Liver (tissue), 9 donors: ENCODE measurements around the gene MDP1. TPM values are rescaled to one million over a fixed set of nuclear protein-coding genes. Genes with fewer than 3 reads are reported as not detected.

Experiments
- DNase-seq: peaks from one replicate; pipeline ENCODE4 v3.0.0-alpha.2; 2017; ENCODE audit warnings: low spot score
- H3K27ac ChIP-seq, 2 donors: one replicate each; pipeline ENCODE4 v1.7.0; 2013; ENCODE audit warnings: inconsistent platforms in 2 of 2, low read length in 2 of 2, control low read depth in 1 of 2, low read depth in 1 of 2, mild to moderate bottlenecking in 1 of 2
- H3K27me3 ChIP-seq, 4 donors: one replicate each; pipeline versions ENCODE4 v1.6.1 to v1.7.0; 2013; ENCODE audit warnings: low read length in 3 of 4, inconsistent platforms in 1 of 4, mild to moderate bottlenecking in 1 of 4, moderate library complexity in 1 of 4; ENCODE audit not compliant: control insufficient read depth in 4 of 4, insufficient read depth in 4 of 4
- H3K36me3 ChIP-seq, 4 donors: one replicate each; pipeline versions ENCODE4 v1.6.1 to v1.7.0; 2013; ENCODE audit warnings: low read length in 3 of 4, mild to moderate bottlenecking in 3 of 4, low read depth in 1 of 4, moderate library complexity in 1 of 4; ENCODE audit not compliant: control insufficient read depth in 4 of 4, insufficient read depth in 3 of 4
- H3K4me1 ChIP-seq, 4 donors: one replicate each; pipeline versions ENCODE4 v1.6.1 to v1.7.0; 2013; ENCODE audit warnings: low read length in 3 of 4, mild to moderate bottlenecking in 3 of 4, moderate library complexity in 1 of 4; ENCODE audit not compliant: control insufficient read depth in 4 of 4, insufficient read depth in 4 of 4
- H3K4me3 ChIP-seq, 3 donors: one replicate each; pipeline versions ENCODE4 v1.6.1 to v1.7.0; 2013; ENCODE audit warnings: low read length in 3 of 3, control low read depth in 1 of 3, low read depth in 1 of 3, mild to moderate bottlenecking in 1 of 3
- H3K9ac ChIP-seq, 2 donors: one replicate each; pipeline ENCODE4 v1.7.0; 2013; ENCODE audit warnings: low read length in 2 of 2, mild to moderate bottlenecking in 2 of 2, moderate library complexity in 2 of 2, control low read depth in 1 of 2, low read depth in 1 of 2
- H3K9me3 ChIP-seq, 4 donors: one replicate each; pipeline versions ENCODE4 v1.6.1 to v1.7.0; 2013; ENCODE audit warnings: low read length in 3 of 4; ENCODE audit not compliant: control insufficient read depth in 4 of 4
- EGR1 ChIP-seq, 2 donors: IDR thresholded peaks; 2 replicates each; pipeline ENCODE4 v1.6.1; 2016 to 2018; ENCODE audit warnings: antibody characterized with exemption in 2 of 2, low read depth in 2 of 2
- FOXA1 ChIP-seq: IDR thresholded peaks from 2 replicates; pipeline ENCODE4 v1.6.1; 2016; ENCODE audit warnings: antibody characterized with exemption
- FOXA2 ChIP-seq: IDR thresholded peaks from 2 replicates; pipeline ENCODE4 v1.6.1; 2016; ENCODE audit warnings: antibody characterized with exemption
- GABPA ChIP-seq, 2 donors: IDR thresholded peaks in 1 of 2; conservative IDR thresholded peaks in 1 of 2; 2 replicates each; pipeline ENCODE4 v1.6.1; 2016; ENCODE audit warnings: antibody characterized with exemption in 2 of 2, mild to moderate bottlenecking in 1 of 2, moderate library complexity in 1 of 2
- JUND ChIP-seq, 2 donors: IDR thresholded peaks; 2 replicates each; pipeline ENCODE4 v1.6.1; 2016; ENCODE audit warnings: antibody characterized with exemption in 2 of 2
- NR2F2 ChIP-seq: IDR thresholded peaks from 2 replicates; pipeline ENCODE4 v1.6.1; 2016; ENCODE audit warnings: antibody characterized with exemption
- RXRA ChIP-seq, 2 donors: IDR thresholded peaks; 2 replicates each; pipeline ENCODE4 v1.6.1; 2017 to 2018; ENCODE audit warnings: antibody characterized with exemption in 2 of 2, mild to moderate bottlenecking in 1 of 2
- YY1 ChIP-seq: IDR thresholded peaks from 2 replicates; pipeline ENCODE4 v1.6.1; 2016; ENCODE audit warnings: antibody characterized with exemption, mild to moderate bottlenecking
- WGBS: extraction: QIAGEN DNeasy Blood & Tissue Kit; methylation state at CpG from one replicate; pipeline ENCODE4 v1.1.7; 2013; 5-methylcytosine and 5-hydroxymethylcytosine counted together
- polyA plus RNA-seq, 2 donors: library from polyadenylated mRNA; stranded (reverse) in 1 of 2; unstranded in 1 of 2; fragments of 200-250 nt in 1 of 2; fragments of >200 nt in 1 of 2; fragmentation: Nextera tagmentation in 1 of 2; extraction: Ambion mirVana in 1 of 2; gene quantifications; one replicate each; pipeline versions ENCODE4 v1.2.1 to v1.2.3, GENCODE V29; 2013 to 2015
- total RNA-seq, 2 donors: library from RNA; depleted of rRNA; stranded (reverse); fragments of >200 nt; gene quantifications; one replicate each; pipeline ENCODE4 v1.2.3, GENCODE V29; 2014
- TF ChIP-seq, protein P1 (sequence below): fragments of 150-350 bp; IDR thresholded peaks from 2 replicates; pipeline ENCODE4 v1.5.1; 2017; ENCODE audit warnings: improper control_type of control experiment, low read depth, low read length; ENCODE audit not compliant: missing input control
- TF ChIP-seq, protein P2 (sequence below): IDR thresholded peaks from 2 replicates; pipeline ENCODE4 v1.6.1; 2016; ENCODE audit warnings: antibody characterized with exemption
- donor health status: healthy.
- donor health status: healthy.
- donor health status: healthy.
- donor health status: healthy.
- donor health status: healthy.

The MDP1 gene
- total and polyA plus RNA-seq, 4 donors, result 3.2 to 13.4 (median 7.0) TPM

GRCh38 chr14:24260026-24260779 is 44.3 kb upstream of the MDP1 start:
- WGBS, result 92% methylated on average over 16 of the region's 16 CpGs
- Histone ChIP-seq H3K27me3 (no peaks in the 10 kb centered on the region), H3K4me1 (no peaks in the 10 kb centered on the region), H3K9me3 (no peaks in the 10 kb centered on the region), H3K4me3 (no peak overlapping the region), H3K9ac (no peak overlapping the region), H3K27ac (no peak overlapping the region), H3K36me3 (peaks cover 0 to 8% (median 0%) of the 10 kb centered on the region in 4 donors)
- no peak for DNase-seq
- TF ChIP-seq FOXA2, result no peak

DNA sequence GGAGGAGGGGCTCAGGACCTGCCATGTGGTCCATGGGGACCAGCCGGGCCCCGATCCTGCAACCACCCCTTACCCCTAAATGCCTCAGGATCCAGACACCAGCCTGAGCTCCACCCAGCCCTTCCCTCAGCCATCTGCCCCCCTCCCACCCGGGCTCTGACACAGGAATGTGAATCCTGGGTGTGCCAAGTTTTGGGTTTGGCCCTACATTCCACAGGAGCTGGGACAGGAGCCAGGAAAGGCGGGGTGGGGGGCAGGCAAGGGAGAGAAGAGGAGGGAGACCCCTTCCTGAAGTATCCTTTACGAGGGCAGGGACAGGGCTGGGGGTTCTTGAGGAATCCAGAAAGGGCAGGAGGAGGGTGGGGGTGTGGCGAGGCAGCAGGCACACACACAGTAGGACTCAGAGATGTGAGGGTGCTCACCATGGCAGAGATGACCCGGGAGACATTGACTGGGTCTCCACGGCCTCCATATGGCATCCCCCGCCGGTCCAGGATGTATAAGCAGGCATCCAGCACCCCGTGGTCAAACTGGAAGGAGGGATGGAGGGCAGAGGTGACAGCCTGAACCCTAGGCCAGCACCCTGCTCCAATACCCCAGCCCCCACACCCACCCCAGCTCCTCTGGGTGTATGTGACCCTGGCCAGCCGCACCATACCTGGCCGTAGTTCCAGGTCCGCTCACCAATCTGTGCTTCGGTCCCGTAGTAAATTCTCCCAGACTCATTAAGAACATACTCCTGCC is 43.6 kb upstream of the MDP1 start:
- DNase-seq, result no peak

DNA sequence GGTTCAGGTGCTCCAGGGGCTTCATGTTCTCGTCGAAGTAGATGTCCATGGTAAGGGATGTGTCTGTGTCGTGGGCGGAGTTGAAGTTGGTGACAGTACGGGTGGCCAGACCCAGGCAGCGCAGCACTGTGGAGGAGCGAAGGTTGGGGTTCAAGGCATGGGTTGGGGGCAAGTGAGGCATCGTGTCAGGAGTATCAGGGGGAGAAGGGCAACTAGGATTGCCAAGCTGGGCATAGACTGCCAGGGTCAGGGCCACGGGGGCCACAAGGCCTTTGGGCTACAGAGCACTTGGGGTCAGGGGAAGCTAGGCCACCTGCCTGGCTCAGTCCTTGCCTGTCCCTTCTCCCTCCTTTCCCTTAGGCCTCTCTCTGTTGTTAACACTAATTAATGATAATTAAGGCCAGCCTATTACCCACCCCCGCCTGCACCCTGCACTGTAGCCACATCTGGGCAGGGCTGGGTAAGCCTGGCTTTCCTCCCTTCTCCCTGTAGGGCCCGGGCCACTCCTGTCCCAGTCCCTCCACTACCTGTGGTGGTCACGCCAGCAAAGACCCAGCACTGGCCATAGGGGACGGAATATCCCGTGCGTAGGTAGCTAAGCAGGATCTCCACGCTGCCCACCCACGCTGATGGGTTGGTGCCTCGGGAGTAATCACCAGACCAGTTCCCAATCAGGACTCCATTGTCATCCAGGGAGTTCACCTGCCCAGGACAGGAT is 42.8 kb upstream of the MDP1 start:
- Histone ChIP-seq H3K9me3 (no peaks in the 10 kb centered on the region), H3K4me3 (no peak overlapping the region), H3K9ac (no peak overlapping the region), H3K4me1 (no peaks in the 10 kb centered on the region), H3K27ac (no peak overlapping the region), H3K36me3 (peaks cover 0 to 9% (median 1%) of the 10 kb centered on the region in 4 donors), H3K27me3 (no peaks in the 10 kb centered on the region)
- WGBS, result 91% methylated on average over 18 of the region's 18 CpGs
- TF ChIP-seq RXRA (IDR thresholded peaks at IDR 0.05) (no peak), NR2F2 (no peak)
- TF ChIP-seq, protein P1, sequence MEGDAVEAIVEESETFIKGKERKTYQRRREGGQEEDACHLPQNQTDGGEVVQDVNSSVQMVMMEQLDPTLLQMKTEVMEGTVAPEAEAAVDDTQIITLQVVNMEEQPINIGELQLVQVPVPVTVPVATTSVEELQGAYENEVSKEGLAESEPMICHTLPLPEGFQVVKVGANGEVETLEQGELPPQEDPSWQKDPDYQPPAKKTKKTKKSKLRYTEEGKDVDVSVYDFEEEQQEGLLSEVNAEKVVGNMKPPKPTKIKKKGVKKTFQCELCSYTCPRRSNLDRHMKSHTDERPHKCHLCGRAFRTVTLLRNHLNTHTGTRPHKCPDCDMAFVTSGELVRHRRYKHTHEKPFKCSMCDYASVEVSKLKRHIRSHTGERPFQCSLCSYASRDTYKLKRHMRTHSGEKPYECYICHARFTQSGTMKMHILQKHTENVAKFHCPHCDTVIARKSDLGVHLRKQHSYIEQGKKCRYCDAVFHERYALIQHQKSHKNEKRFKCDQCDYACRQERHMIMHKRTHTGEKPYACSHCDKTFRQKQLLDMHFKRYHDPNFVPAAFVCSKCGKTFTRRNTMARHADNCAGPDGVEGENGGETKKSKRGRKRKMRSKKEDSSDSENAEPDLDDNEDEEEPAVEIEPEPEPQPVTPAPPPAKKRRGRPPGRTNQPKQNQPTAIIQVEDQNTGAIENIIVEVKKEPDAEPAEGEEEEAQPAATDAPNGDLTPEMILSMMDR, result no peak
- DNase-seq, result no peak

More for the DNA sequence above, 43.6 kb upstream of the MDP1 start:
- TF ChIP-seq GABPA (IDR thresholded peaks at IDR 0.05 in 1 of 2, conservative IDR thresholded peaks at IDR 0.05 in 1 of 2) (no peak), EGR1 (IDR thresholded peaks at IDR 0.05; ENCODE audit: low read depth in 2 of 2) (no peak), FOXA1 (no peak), JUND (IDR thresholded peaks at IDR 0.05) (no peak), YY1 (no peak), RXRA (IDR thresholded peaks at IDR 0.05) (no peak)
- TF ChIP-seq, protein P2, sequence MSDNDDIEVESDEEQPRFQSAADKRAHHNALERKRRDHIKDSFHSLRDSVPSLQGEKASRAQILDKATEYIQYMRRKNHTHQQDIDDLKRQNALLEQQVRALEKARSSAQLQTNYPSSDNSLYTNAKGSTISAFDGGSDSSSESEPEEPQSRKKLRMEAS, result no peak
- H3K9me3 ChIP-seq, result no peaks in the 10 kb centered on the region
- H3K27ac ChIP-seq, result no peak overlapping the region
- no peaks in the 10 kb centered on the region for H3K4me1 ChIP-seq
- H3K4me3 ChIP-seq, result no peak overlapping the region
- H3K9ac ChIP-seq, result no peak overlapping the region
- H3K27me3 ChIP-seq, result no peaks in the 10 kb centered on the region
- peaks cover 0 to 9% (median 0%) of the 10 kb centered on the region in 4 donors for H3K36me3 ChIP-seq
- WGBS, result 87% methylated on average over 16 of the region's 16 CpGs
